Panc1 (cell line): ENCODE measurements around the gene MTHFSD.

Source experiments
- CTCF ChIP-seq: fragments of 450-650 bp; IDR thresholded peaks from 2 replicates; pipeline ENCODE4 v1.5.1; 2017; ENCODE audit warnings: mild to moderate bottlenecking
- POLR2AphosphoS5 ChIP-seq: IDR thresholded peaks from 2 replicates; pipeline ENCODE4 v1.6.1; 2012; ENCODE audit warnings: mild to moderate bottlenecking, low read depth, low read length, moderate library complexity
- REST ChIP-seq, 2 experiments: IDR thresholded peaks; 2 replicates each; pipeline ENCODE4 v1.6.1; 2011 to 2012; ENCODE audit warnings: low read depth in 2 of 2, control low read depth in 1 of 2, low read length in 1 of 2, mild to moderate bottlenecking in 1 of 2, moderate library complexity in 1 of 2; ENCODE audit not compliant: insufficient read depth in 1 of 2
- SIN3A ChIP-seq: IDR thresholded peaks from 2 replicates; pipeline ENCODE4 v1.6.1; 2012; ENCODE audit warnings: low read depth, mild to moderate bottlenecking, low read length, moderate library complexity, borderline replicate concordance; ENCODE audit not compliant: insufficient read depth

- TF ChIP-seq CTCF (no peak), POLR2AphosphoS5 (no peak), SIN3A (no peak), REST (IDR thresholded peaks at IDR 0.05; ENCODE audit: insufficient read depth in 1 of 2, low read depth in 2 of 2, low read length in 1 of 2) (no peak)
Measured at GRCh38 chr16:86598607-86599565, 43.9 kb upstream of the MTHFSD start.
